ENCODE measurements around the gene LRIT2. TPM values are rescaled to one million over a fixed set of nuclear protein-coding genes. Genes with fewer than 3 reads are reported as not detected.

LRIT2 gene
- total RNA-seq, 2 donors from 2014 or later = not detected

- Histone ChIP-seq H3K4me1 (no peaks in the 10 kb centered on the region), H3K27ac (no peak overlapping the region), H3K9ac (ENCODE audit: low read depth in 2 of 2, low read length in 2 of 2) (no peak overlapping the region), H3K36me3 (no peaks in the 10 kb centered on the region), H3K4me3 (no peak overlapping the region), H3K27me3 (no peaks in the 10 kb centered on the region), H3K9me3 (no peaks in the 10 kb centered on the region)
- TF ChIP-seq CTCF (IDR thresholded peaks at IDR 0.05) = no peak
- intact Hi-C loops (cut with DNase I) = no loop called here
- no peak for DNase-seq
Observed at GRCh38 chr10:84247496-84247895, 22.2 kb upstream of the LRIT2 start.

GRCh38 chr10:84244651-84245270 is 19.4 kb upstream of the LRIT2 start, which contains the start of gene RGR:
Gene RGR, plus strand, starts transcription at chr10:84245053. Its CDS starts 38 bp downstream, at chr10:84245091.
- Histone ChIP-seq H3K4me3 (no peak within 1 kb of the TSS), H3K4me1 (no peaks in the 10 kb centered on the region)
- no peak for DNase-seq

GRCh38 chr10:84243759-84244158 is 18.4 kb upstream of the LRIT2 start:
- no peaks in the 10 kb centered on the region for H3K4me1 ChIP-seq
- DNase-seq = no peak
- no peaks in the 10 kb centered on the region for H3K9me3 ChIP-seq
- no peak overlapping the region for H3K4me3 ChIP-seq
- no peaks in the 10 kb centered on the region for H3K27me3 ChIP-seq
- H3K36me3 ChIP-seq = no peaks in the 10 kb centered on the region
- no peak overlapping the region for H3K9ac ChIP-seq (ENCODE audit: low read depth in 2 of 2, low read length in 2 of 2)
- intact Hi-C loops (cut with DNase I) = no loop called here
- no peak overlapping the region for H3K27ac ChIP-seq
- no peak for TF ChIP-seq CTCF (IDR thresholded peaks at IDR 0.05)

More at GRCh38 chr10:84244651-84245270, 19.4 kb upstream of the LRIT2 start, which contains the start of gene RGR:
- intact Hi-C loops (cut with DNase I) = no loop called here
- no peaks in the 10 kb centered on the region for H3K9me3 ChIP-seq
- no peaks in the 10 kb centered on the region for H3K36me3 ChIP-seq
- H3K9ac ChIP-seq (ENCODE audit: low read depth in 2 of 2, low read length in 2 of 2) = no peak within 1 kb of the TSS
- TF ChIP-seq CTCF (IDR thresholded peaks at IDR 0.05) = no peak
- H3K27me3 ChIP-seq = no peaks in the 10 kb centered on the region
- H3K27ac ChIP-seq = no peak within 1 kb of the TSS

- H3K4me3 ChIP-seq = no peak within 1 kb of the TSS
- DNase-seq = no peak
- H3K27ac ChIP-seq = no peak within 1 kb of the TSS
- no peak within 1 kb of the TSS for H3K9ac ChIP-seq (ENCODE audit: low read depth in 2 of 2, low read length in 2 of 2)
- H3K9me3 ChIP-seq = no peaks in the 10 kb centered on the region
- H3K27me3 ChIP-seq = no peaks in the 10 kb centered on the region
- intact Hi-C loops (cut with DNase I) = no loop called here
- H3K36me3 ChIP-seq = no peaks in the 10 kb centered on the region
- H3K4me1 ChIP-seq = no peaks in the 10 kb centered on the region
- no peak for TF ChIP-seq CTCF (IDR thresholded peaks at IDR 0.05)
Observed at GRCh38 chr10:84241185-84241790, 15.9 kb upstream of the LRIT2 start, which contains the start of gene LRIT1. Gene LRIT1, minus strand, starts transcription at chr10:84241546. Its CDS starts 107 bp downstream, at chr10:84241439.

- no peak for TF ChIP-seq CTCF (IDR thresholded peaks at IDR 0.05)
- no peaks in the 10 kb centered on the region for H3K9me3 ChIP-seq
Observed at GRCh38 chr10:84238909-84239308, 13.6 kb upstream of the LRIT2 start.

More at GRCh38 chr10:84238909-84239308, 13.6 kb upstream of the LRIT2 start:
- intact Hi-C loops (cut with DNase I) = no loop called here
- Histone ChIP-seq H3K36me3 (no peaks in the 10 kb centered on the region), H3K4me3 (no peak overlapping the region), H3K27me3 (no peaks in the 10 kb centered on the region), H3K27ac (no peak overlapping the region), H3K4me1 (no peaks in the 10 kb centered on the region), H3K9ac (ENCODE audit: low read depth in 2 of 2, low read length in 2 of 2) (no peak overlapping the region)
- DNase-seq = no peak

All from colonic mucosa (tissue), 4 donors.